HEK293 (cell line): ENCODE data around the gene GGA3.
"Not testable (repeated sequence)": the region's sequence is repeated elsewhere in the genome, so short reads cannot be mapped to it uniquely, and the experiment has no call there.

Experiments used
- CTCF ChIA-PET: fragments of 350-600 bp; formaldehyde crosslinking; extraction: SDS; loops from one replicate; lab custom pipeline; 2021; ENCODE audit warnings: antibody characterized with exemption; lab: Yijun Ruan, JAX
- POLR2A ChIA-PET: fragments of 300-600 bp; formaldehyde crosslinking; extraction: SDS; loops from one replicate; lab custom pipeline; 2020; ENCODE audit warnings: antibody characterized with exemption, inconsistent platforms; lab: Yijun Ruan, JAX
- H3K27ac ChIP-seq: fragments of 200-500 bp; sonication (Bioruptor generic); 2 replicates; pipeline ENCODE4 v1.5.1; 2014; ENCODE audit warnings: low read depth, low read length, control low read depth, inconsistent platforms; ENCODE audit errors: extremely low read depth
- H3K36me3 ChIP-seq, 2 experiments: fragments of 200-500 bp in 1 of 2; sonication (Bioruptor generic) in 1 of 2; 1 replicate in 1 of 2; 2 replicates in 1 of 2; pipeline ENCODE4 v1.5.1; 2014 to 2017; ENCODE audit warnings: inconsistent platforms in 2 of 2, low read length in 2 of 2; ENCODE audit not compliant: control insufficient read depth in 2 of 2, insufficient read depth in 1 of 2
- H3K4me1 ChIP-seq: fragments of 200-500 bp; sonication (Bioruptor generic); 2 replicates; pipeline ENCODE4 v1.5.1; 2014; ENCODE audit warnings: mild to moderate bottlenecking, low read length, inconsistent platforms; ENCODE audit not compliant: control insufficient read depth, insufficient read depth
- H3K4me3 ChIP-seq: 2 replicates; pipeline ENCODE4 v1.5.1; 2011; ENCODE audit warnings: low read depth, mild to moderate bottlenecking, control low read depth, low read length, moderate library complexity
- H3K9me3 ChIP-seq: fragments of 200-500 bp; sonication (Bioruptor generic); 2 replicates; pipeline ENCODE4 v1.5.1; 2014; ENCODE audit warnings: low read depth, low read length, inconsistent platforms; ENCODE audit not compliant: control insufficient read depth, insufficient read depth
- AEBP2 ChIP-seq: fragments of 450-650 bp; formaldehyde crosslinking; IDR thresholded peaks from 2 replicates; pipeline ENCODE4 v1.5.1; 2016; ENCODE audit warnings: missing biosample characterization, missing genetic modification characterization, borderline replicate concordance
- IKZF3 ChIP-seq: fragments of 450-650 bp; IDR thresholded peaks from 2 replicates; pipeline ENCODE4 v1.5.0; 2018; ENCODE audit warnings: missing biosample characterization, mild to moderate bottlenecking, missing genetic modification characterization, moderate library complexity
- MEIS1 ChIP-seq: sonication (generic); formaldehyde crosslinking; IDR thresholded peaks from 2 replicates; pipeline ENCODE4 v1.8.1; 2022; ENCODE audit warnings: missing genetic modification reagents, mild to moderate bottlenecking, borderline replicate concordance
- PRDM1 ChIP-seq: fragments of 450-650 bp; formaldehyde crosslinking; IDR thresholded peaks from 2 replicates; pipeline ENCODE4; 2016; ENCODE audit warnings: missing biosample characterization, missing genetic modification characterization
- REPIN1 ChIP-seq: fragments of 450-650 bp; formaldehyde crosslinking; IDR thresholded peaks from 2 replicates; pipeline ENCODE4 v1.5.1; 2017; ENCODE audit warnings: missing biosample characterization, missing genetic modification characterization, low read depth
- YY1 ChIP-seq: fragments of 450-650 bp; formaldehyde crosslinking; IDR thresholded peaks from 2 replicates; pipeline ENCODE4 v1.5.1; 2018; ENCODE audit warnings: missing biosample characterization, missing genetic modification characterization
- ZBTB26 ChIP-seq: fragments of 450-650 bp; formaldehyde crosslinking; optimal IDR thresholded peaks from 2 replicates; pipeline ENCODE3; 2016; ENCODE audit warnings: missing biosample characterization, mild to moderate bottlenecking, missing genetic modification characterization
- ZBTB48 ChIP-seq: fragments of 450-650 bp; formaldehyde crosslinking; IDR thresholded peaks from 2 replicates; pipeline ENCODE4 v1.5.1; 2016; ENCODE audit warnings: missing biosample characterization, missing genetic modification characterization
- ZNF121 ChIP-seq: fragments of 450-650 bp; formaldehyde crosslinking; IDR thresholded peaks from 2 replicates; pipeline ENCODE4 v1.5.1; 2016; ENCODE audit warnings: missing biosample characterization, missing genetic modification characterization
- ZNF175 ChIP-seq: fragments of 450-650 bp; formaldehyde crosslinking; IDR thresholded peaks from 2 replicates; pipeline ENCODE4 v1.5.1; 2016; ENCODE audit warnings: missing biosample characterization, missing genetic modification characterization
- ZNF211 ChIP-seq: fragments of 450-650 bp; formaldehyde crosslinking; IDR thresholded peaks from 2 replicates; pipeline ENCODE4 v1.5.1; 2016; ENCODE audit warnings: low read depth, missing biosample characterization, missing genetic modification characterization
- ZNF223 ChIP-seq: fragments of 450-650 bp; formaldehyde crosslinking; IDR thresholded peaks from 2 replicates; pipeline ENCODE4 v1.5.1; 2016; ENCODE audit warnings: missing biosample characterization, missing genetic modification characterization
- ZNF239 ChIP-seq: fragments of 450-650 bp; formaldehyde crosslinking; IDR thresholded peaks from 2 replicates; pipeline ENCODE4 v1.5.1; 2016; ENCODE audit warnings: missing biosample characterization, missing genetic modification characterization
- ZNF426 ChIP-seq: fragments of 450-650 bp; formaldehyde crosslinking; IDR thresholded peaks from 2 replicates; pipeline ENCODE4 v1.5.1; 2017; ENCODE audit warnings: missing biosample characterization, missing genetic modification characterization, mild to moderate bottlenecking, inconsistent platforms, moderate library complexity
- ZNF521 ChIP-seq: fragments of 450-650 bp; formaldehyde crosslinking; IDR thresholded peaks from 2 replicates; pipeline ENCODE4 v1.5.1; 2017; ENCODE audit warnings: missing biosample characterization, mild to moderate bottlenecking, missing genetic modification characterization
- ZNF629 ChIP-seq: fragments of 450-650 bp; formaldehyde crosslinking; IDR thresholded peaks from 2 replicates; pipeline ENCODE4 v1.5.1; 2017; ENCODE audit warnings: missing biosample characterization, missing genetic modification characterization
- ZNF664 ChIP-seq: fragments of 450-650 bp; formaldehyde crosslinking; IDR thresholded peaks from 2 replicates; pipeline ENCODE4 v1.5.1; 2016; ENCODE audit warnings: missing biosample characterization, missing genetic modification characterization
- ZNF843 ChIP-seq: fragments of 450-650 bp; formaldehyde crosslinking; IDR thresholded peaks from 2 replicates; pipeline ENCODE4 v1.5.1; 2016; ENCODE audit warnings: missing biosample characterization, missing genetic modification characterization
- TF ChIP-seq, protein P1 (sequence below): fragments of 450-650 bp; formaldehyde crosslinking; conservative IDR thresholded peaks from 2 replicates; pipeline ENCODE4 v1.5.1; 2016; ENCODE audit warnings: low read depth, missing biosample characterization, missing genetic modification characterization

The GGA3 gene

DNA sequence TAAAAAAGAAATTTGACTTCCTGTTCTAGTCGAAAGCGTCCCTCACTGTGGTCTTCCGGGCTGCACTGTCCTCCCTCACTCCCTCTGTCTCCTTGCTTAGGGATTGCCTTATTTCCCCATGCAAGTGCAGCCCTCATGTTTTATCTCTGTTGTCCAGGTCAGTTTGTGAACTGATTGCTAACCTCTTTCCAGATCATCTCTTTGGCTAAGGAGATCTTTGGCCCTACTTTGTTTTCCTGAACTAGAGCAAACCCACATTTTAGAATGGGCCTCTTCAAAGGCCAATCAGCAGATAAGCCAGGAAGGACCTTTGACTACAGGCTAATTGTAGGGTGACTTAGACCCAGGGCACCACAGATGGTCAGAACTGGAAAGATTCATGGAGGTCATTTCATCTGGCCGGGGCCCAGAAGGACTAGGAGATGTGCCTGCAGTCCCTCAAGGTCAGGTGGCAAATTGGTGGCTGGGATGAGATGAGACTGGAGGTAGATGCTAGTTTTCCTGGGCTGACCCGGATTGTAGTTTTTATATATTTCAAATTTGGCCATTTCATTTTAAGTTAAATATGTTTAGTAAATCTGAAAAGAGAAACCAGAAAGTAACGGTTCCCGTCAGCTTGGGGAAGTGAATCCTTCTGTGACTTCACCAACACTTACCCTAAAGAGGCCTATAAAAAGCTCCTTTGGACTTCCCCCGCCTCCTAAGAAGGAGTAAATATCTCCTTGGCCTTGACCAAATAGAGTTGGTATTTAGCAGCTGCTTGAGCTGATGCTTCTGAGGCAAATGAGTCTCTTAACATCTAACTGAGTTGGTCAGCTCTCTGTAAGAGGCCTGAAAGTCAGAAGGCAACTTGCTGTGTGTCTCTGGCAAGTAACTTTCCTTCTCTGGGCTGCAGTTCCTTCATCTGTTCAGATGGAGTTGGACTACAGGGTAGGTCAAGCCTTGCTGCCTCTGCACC lies 34.1 kb upstream of the GGA3 start:
- ChIA-PET POLR2A (interaction anchor here (0.9 kb wide), 1 partner anchor 110 kb away, joined by 10 read pairs; the partner anchor contains the start of gene GRB2), CTCF (interaction anchor here (0.6 kb wide), 3 partner anchors 25 to 296 kb away, joined by 4 to 6 read pairs (median 6); no protein-coding TSS in a partner anchor)
- Histone ChIP-seq H3K36me3 (no peaks in the 10 kb centered on the region; a peak in 1 of 3 replicates), H3K9me3 (no peaks in the 10 kb centered on the region), H3K4me3 (no peak overlapping the region), H3K27ac (no peak overlapping the region), H3K4me1 (no peaks in the 10 kb centered on the region)
- TF ChIP-seq ZNF121: peak; percentile 7; the same call in 1 of the 2 replicates
- no peak for TF ChIP-seq ZNF521 (tag by site-specific recombination)
- no peak for TF ChIP-seq ZNF664 (tag by site-specific recombination)
- no peak for TF ChIP-seq MEIS1 (CRISPR knock-in tag)

DNA sequence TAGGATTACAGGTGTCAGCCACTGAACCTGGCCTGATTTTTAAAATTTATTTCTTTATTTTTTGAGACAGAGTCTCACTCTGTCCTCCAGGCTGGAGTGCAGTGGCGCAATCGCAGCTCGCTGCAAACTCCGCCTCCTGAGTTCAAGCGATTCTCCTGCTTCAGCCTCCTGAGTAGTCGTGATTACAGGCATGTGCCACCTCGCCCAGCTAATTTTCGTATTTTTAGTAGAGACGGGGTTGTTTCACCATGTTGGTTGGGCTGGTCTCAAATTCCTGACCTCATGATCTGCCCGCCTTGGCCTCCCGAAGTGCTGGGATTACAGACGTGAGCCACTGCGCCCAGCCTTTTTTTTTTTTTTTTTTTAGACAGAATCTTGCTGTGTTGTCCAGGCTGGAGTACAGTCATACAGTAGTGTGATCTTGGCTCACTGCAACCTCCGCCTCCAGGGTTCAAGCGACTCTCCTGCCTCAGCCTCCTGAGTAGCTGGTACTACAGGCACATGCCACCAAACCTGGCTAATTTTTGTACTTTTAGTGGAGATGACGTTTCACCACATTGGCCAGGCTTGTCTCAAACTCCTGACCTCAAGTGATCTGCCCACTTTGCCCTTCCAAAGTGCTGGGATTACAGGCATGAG lies 31.5 kb upstream of the GGA3 start:
- CTCF ChIA-PET: interaction anchor here (0.6 to 1.3 kb wide), 3 partner anchors 21 to 219 kb away, joined by 3 to 4 read pairs (median 3); no protein-coding TSS in a partner anchor
- H3K36me3 ChIP-seq, H3K4me3 ChIP-seq, H3K27ac ChIP-seq, H3K9me3 ChIP-seq: not testable (repeated sequence)
- TF ChIP-seq ZNF121: peak; percentile 68; the same call in 1 of the 2 replicates
- TF ChIP-seq, all 188 proteins: peak for 1; not testable (repeated sequence) for 187
- POLR2A ChIA-PET: interaction anchor here (1.1 kb wide), 1 partner anchor 233 kb away, joined by 4 read pairs; the partner anchor contains the start of gene LLGL2
- H3K4me1 ChIP-seq: not testable (repeated sequence)

- Histone ChIP-seq H3K27ac (peak overlapping the region; percentile 37; the same call in 1 of the 2 replicates), H3K36me3 (peaks cover 10 to 18% of the 10 kb centered on the region in 2 experiments), H3K4me1 (peaks cover 4% of the 10 kb centered on the region; the same call in 1 of the 2 replicates), H3K9me3 (no peaks in the 10 kb centered on the region), H3K4me3 (peak overlapping the region; percentile 48)
- ChIA-PET CTCF (interaction anchor here (0.6 to 2.2 kb wide), 16 partner anchors 8 to 312 kb away, joined by 3 to 22 read pairs (median 5); partner anchors contain the start of genes MIF4GD and MRPS7), POLR2A (interaction anchor here (0.6 to 2.7 kb wide), 53 partner anchors 8 to 566 kb away, joined by 3 to 111 read pairs (median 5); partner anchors contain the start of genes ARMC7, FDXR, GGA3 and GRB2)
- TF ChIP-seq ZBTB26 (no peak), YY1 (0 out of 2 replicates have a peak, but pooled peaks have one; percentile 9), ZNF175 (tag by site-specific recombination) (no peak), PRDM1 (no peak), ZNF843 (tag by site-specific recombination) (no peak), ZNF211 (tag by site-specific recombination) (no peak), IKZF3 (tag by site-specific recombination) (peak; percentile 58; the same call in 1 of the 2 replicates), ZNF629 (tag by site-specific recombination) (no peak), ZNF239 (tag by site-specific recombination) (no peak), ZNF223 (tag by site-specific recombination) (no peak), ZNF426 (tag by site-specific recombination) (no peak), REPIN1 (tag by site-specific recombination) (no peak), ZBTB48 (no peak), AEBP2 (tag by site-specific recombination) (no peak)
- TF ChIP-seq, protein P1, sequence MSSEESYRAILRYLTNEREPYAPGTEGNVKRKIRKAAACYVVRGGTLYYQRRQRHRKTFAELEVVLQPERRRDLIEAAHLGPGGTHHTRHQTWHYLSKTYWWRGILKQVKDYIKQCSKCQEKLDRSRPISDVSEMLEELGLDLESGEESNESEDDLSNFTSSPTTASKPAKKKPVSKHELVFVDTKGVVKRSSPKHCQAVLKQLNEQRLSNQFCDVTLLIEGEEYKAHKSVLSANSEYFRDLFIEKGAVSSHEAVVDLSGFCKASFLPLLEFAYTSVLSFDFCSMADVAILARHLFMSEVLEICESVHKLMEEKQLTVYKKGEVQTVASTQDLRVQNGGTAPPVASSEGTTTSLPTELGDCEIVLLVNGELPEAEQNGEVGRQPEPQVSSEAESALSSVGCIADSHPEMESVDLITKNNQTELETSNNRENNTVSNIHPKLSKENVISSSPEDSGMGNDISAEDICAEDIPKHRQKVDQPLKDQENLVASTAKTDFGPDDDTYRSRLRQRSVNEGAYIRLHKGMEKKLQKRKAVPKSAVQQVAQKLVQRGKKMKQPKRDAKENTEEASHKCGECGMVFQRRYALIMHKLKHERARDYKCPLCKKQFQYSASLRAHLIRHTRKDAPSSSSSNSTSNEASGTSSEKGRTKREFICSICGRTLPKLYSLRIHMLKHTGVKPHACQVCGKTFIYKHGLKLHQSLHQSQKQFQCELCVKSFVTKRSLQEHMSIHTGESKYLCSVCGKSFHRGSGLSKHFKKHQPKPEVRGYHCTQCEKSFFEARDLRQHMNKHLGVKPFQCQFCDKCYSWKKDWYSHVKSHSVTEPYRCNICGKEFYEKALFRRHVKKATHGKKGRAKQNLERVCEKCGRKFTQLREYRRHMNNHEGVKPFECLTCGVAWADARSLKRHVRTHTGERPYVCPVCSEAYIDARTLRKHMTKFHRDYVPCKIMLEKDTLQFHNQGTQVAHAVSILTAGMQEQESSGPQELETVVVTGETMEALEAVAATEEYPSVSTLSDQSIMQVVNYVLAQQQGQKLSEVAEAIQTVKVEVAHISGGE: peak; percentile 54
These were observed 28.5 kb upstream of the GGA3 start for GRCh38 chr17:75289832-75290337.
